Measurements from ENCODE around the gene TMCC1.

DNA sequence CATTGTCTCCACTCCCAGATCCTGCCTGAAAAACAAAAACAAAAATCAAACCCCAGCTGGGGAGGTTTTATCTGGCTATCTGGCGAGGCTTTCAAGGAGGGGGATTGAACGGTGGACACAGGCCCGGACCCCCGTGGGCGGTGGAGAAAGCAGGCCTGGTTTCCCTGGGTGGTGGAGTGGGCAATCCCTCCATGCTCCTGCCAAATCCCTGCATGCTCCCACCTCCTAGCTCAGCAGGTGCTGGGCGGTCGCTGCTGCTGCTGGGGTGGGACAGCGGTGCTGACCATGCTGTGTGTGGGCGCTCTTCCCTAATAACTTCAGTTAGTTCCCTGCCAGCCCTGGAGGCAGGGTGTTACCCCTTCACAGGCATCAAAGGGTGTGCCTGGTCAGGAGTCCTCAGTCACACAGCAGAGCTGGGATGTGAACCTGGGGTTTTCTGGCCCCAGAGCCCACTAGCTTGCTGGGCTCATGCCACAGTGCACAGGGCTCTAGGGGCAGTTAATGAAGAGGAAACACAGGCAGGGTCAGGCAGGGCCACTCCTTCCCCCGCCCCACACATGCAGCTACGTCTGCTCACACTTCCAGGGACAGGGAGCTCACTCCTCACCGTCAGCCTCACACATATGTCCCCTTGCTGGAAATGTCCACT is 271.2 kb downstream of the TMCC1 start:
- TF ChIP-seq, protein P1, sequence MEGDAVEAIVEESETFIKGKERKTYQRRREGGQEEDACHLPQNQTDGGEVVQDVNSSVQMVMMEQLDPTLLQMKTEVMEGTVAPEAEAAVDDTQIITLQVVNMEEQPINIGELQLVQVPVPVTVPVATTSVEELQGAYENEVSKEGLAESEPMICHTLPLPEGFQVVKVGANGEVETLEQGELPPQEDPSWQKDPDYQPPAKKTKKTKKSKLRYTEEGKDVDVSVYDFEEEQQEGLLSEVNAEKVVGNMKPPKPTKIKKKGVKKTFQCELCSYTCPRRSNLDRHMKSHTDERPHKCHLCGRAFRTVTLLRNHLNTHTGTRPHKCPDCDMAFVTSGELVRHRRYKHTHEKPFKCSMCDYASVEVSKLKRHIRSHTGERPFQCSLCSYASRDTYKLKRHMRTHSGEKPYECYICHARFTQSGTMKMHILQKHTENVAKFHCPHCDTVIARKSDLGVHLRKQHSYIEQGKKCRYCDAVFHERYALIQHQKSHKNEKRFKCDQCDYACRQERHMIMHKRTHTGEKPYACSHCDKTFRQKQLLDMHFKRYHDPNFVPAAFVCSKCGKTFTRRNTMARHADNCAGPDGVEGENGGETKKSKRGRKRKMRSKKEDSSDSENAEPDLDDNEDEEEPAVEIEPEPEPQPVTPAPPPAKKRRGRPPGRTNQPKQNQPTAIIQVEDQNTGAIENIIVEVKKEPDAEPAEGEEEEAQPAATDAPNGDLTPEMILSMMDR (IDR thresholded peaks at IDR 0.05), result no peak
- no peak for TF ChIP-seq ZFX (IDR thresholded peaks at IDR 0.05; ENCODE audit: borderline replicate concordance)

Data from 22Rv1 (cell line).